Hepatocyte (in vitro differentiated cells): Measurements from ENCODE around the gene TRAF7.
"Not testable (repeated sequence)": the region's sequence is repeated elsewhere in the genome, so short reads cannot be mapped to it uniquely, and the experiment has no call there.

ENCODE experiments used
- EZH2 ChIP-seq: fragments of 200-600 bp; sonication (generic); IDR thresholded peaks from 2 replicates; pipeline ENCODE4 v1.6.1; 2016; ENCODE audit warnings: antibody characterized with exemption, mild to moderate bottlenecking, borderline replicate concordance
- TF ChIP-seq, protein P1 (sequence below): fragments of 200-600 bp; sonication (generic); IDR thresholded peaks from 2 replicates; pipeline ENCODE4 v1.5.1; 2016; ENCODE audit warnings: antibody characterized with exemption, mild to moderate bottlenecking; ENCODE audit not compliant: poor library complexity

DNA sequence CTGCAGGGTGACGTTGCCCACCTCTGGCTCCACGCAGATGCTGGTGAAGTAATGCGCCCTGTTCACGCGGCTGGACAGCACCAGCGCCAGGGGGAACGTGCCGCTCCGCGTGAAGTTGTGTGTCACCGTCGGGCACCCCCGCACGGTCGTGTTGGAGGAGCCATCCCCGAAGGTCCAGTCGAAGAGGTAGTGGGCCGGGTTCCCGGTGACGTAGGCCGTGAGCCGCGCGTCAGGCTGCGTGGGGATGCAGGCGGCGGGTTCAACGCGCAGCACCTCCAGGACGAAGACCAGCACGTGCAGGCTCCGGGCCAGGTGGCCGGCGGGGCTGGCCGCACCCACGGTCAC, 44.6 kb upstream of the TRAF7 start:
- TF ChIP-seq, protein P1, sequence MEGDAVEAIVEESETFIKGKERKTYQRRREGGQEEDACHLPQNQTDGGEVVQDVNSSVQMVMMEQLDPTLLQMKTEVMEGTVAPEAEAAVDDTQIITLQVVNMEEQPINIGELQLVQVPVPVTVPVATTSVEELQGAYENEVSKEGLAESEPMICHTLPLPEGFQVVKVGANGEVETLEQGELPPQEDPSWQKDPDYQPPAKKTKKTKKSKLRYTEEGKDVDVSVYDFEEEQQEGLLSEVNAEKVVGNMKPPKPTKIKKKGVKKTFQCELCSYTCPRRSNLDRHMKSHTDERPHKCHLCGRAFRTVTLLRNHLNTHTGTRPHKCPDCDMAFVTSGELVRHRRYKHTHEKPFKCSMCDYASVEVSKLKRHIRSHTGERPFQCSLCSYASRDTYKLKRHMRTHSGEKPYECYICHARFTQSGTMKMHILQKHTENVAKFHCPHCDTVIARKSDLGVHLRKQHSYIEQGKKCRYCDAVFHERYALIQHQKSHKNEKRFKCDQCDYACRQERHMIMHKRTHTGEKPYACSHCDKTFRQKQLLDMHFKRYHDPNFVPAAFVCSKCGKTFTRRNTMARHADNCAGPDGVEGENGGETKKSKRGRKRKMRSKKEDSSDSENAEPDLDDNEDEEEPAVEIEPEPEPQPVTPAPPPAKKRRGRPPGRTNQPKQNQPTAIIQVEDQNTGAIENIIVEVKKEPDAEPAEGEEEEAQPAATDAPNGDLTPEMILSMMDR = not testable (repeated sequence)
- TF ChIP-seq EZH2 = not testable (repeated sequence)
